Measurements from ENCODE around the gene RRP1B. TPM values are rescaled to one million over a fixed set of nuclear protein-coding genes. Genes with fewer than 3 reads are reported as not detected.

The RRP1B gene
- total and polyA plus RNA-seq, 2 experiments from 2014 or later = 54.8 to 95.7 TPM

DNA sequence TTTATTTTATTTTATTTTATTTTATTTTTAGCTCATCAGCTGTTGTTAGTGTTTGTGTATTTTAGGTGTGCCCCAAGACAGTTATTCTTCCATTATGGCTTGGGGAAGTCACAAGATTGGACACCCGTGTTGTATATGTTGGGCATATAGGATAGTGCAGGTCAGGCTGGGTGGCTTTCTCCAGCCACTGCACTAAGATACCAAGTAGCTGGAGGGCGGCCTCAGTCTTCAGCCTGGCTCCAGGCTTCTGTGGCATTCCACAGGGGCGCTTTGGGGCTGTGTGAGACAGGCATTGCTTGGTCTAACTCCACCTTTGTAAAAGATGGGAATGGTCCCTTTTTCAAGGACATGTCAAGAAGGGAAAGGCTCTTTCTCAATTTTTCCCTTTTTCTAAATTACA lies 16.5 kb downstream of the RRP1B start (continued):
- TF ChIP-seq, protein P1, sequence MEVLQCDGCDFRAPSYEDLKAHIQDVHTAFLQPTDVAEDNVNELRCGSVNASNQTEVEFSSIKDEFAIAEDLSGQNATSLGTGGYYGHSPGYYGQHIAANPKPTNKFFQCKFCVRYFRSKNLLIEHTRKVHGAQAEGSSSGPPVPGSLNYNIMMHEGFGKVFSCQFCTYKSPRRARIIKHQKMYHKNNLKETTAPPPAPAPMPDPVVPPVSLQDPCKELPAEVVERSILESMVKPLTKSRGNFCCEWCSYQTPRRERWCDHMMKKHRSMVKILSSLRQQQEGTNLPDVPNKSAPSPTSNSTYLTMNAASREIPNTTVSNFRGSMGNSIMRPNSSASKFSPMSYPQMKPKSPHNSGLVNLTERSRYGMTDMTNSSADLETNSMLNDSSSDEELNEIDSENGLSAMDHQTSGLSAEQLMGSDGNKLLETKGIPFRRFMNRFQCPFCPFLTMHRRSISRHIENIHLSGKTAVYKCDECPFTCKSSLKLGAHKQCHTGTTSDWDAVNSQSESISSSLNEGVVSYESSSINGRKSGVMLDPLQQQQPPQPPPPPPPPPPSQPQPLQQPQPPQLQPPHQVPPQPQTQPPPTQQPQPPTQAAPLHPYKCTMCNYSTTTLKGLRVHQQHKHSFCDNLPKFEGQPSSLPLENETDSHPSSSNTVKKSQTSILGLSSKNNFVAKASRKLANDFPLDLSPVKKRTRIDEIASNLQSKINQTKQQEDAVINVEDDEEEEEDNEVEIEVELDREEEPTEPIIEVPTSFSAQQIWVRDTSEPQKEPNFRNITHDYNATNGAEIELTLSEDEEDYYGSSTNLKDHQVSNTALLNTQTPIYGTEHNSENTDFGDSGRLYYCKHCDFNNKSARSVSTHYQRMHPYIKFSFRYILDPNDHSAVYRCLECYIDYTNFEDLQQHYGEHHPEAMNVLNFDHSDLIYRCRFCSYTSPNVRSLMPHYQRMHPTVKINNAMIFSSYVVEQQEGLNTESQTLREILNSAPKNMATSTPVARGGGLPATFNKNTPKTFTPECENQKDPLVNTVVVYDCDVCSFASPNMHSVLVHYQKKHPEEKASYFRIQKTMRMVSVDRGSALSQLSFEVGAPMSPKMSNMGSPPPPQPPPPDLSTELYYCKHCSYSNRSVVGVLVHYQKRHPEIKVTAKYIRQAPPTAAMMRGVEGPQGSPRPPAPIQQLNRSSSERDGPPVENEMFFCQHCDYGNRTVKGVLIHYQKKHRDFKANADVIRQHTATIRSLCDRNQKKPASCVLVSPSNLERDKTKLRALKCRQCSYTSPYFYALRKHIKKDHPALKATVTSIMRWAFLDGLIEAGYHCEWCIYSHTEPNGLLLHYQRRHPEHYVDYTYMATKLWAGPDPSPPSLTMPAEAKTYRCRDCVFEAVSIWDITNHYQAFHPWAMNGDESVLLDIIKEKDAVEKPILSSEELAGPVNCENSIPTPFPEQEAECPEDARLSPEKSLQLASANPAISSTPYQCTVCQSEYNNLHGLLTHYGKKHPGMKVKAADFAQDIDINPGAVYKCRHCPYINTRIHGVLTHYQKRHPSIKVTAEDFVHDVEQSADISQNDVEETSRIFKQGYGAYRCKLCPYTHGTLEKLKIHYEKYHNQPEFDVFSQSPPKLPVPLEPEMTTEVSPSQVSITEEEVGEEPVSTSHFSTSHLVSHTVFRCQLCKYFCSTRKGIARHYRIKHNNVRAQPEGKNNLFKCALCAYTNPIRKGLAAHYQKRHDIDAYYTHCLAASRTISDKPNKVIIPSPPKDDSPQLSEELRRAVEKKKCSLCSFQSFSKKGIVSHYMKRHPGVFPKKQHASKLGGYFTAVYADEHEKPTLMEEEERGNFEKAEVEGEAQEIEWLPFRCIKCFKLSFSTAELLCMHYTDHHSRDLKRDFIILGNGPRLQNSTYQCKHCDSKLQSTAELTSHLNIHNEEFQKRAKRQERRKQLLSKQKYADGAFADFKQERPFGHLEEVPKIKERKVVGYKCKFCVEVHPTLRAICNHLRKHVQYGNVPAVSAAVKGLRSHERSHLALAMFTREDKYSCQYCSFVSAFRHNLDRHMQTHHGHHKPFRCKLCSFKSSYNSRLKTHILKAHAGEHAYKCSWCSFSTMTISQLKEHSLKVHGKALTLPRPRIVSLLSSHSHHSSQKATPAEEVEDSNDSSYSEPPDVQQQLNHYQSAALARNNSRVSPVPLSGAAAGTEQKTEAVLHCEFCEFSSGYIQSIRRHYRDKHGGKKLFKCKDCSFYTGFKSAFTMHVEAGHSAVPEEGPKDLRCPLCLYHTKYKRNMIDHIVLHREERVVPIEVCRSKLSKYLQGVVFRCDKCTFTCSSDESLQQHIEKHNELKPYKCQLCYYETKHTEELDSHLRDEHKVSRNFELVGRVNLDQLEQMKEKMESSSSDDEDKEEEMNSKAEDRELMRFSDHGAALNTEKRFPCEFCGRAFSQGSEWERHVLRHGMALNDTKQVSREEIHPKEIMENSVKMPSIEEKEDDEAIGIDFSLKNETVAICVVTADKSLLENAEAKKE (CRISPR knock-in tag; IDR thresholded peaks at IDR 0.05) = no peak
- TF ChIP-seq ZNF114 (CRISPR knock-in tag; IDR thresholded peaks at IDR 0.05) = no peak

GRCh38 chr21:43676391-43676790 lies 17.0 kb downstream of the RRP1B start:
- Histone ChIP-seq H2AFZ (no peak overlapping the region), H3K9me2 (ENCODE audit: insufficient read depth) (no peaks in the 10 kb centered on the region), H3K4me2 (no peak overlapping the region), H3K27me3 (ENCODE audit: insufficient read depth) (no peaks in the 10 kb centered on the region), H3K27ac (ENCODE audit: low read depth) (no peak overlapping the region), H3K36me3 (ENCODE audit: insufficient read depth) (peaks cover 49% of the 10 kb centered on the region), H3F3A (replicated peaks; ENCODE audit: low read depth) (peaks cover 14% of the 10 kb centered on the region), H3K79me2 (replicated peaks; ENCODE audit: insufficient read depth) (peaks cover 78% of the 10 kb centered on the region), H3K4me3 (no peak overlapping the region), H4K20me1 (replicated peaks; ENCODE audit: insufficient read depth) (peaks cover 41% of the 10 kb centered on the region), H3K4me1 (ENCODE audit: insufficient read depth) (0 out of 2 replicates have a peak, but pooled peaks cover 5% of the 10 kb centered on the region)
- ATAC-seq = no peak
- peaks cover 12% of the 10 kb centered on the region for H3K4me1 Mint-ChIP-seq
- H3K9me3 Mint-ChIP-seq = no peaks in the 10 kb centered on the region
- no peak overlapping the region for H3K4me3 Mint-ChIP-seq
- DNase-seq (ENCODE audit: low spot score) = no peak
- H3K27ac Mint-ChIP-seq = no peak overlapping the region
- H3K27me3 Mint-ChIP-seq (ENCODE audit: insufficient read depth, low read depth, poor library complexity) = peaks cover 7% of the 10 kb centered on the region
- H3K36me3 Mint-ChIP-seq (ENCODE audit: low read depth) = peaks cover 82% of the 10 kb centered on the region
- no peak for TF ChIP-seq STAT1 (IDR thresholded peaks at IDR 0.05; ENCODE audit: unreplicated experiment)
- no peak for TF ChIP-seq EZH2 (IDR thresholded peaks at IDR 0.05; ENCODE audit: low read depth, unreplicated experiment)
- no peak for TF ChIP-seq NANOG (IDR thresholded peaks at IDR 0.05; ENCODE audit: borderline replicate concordance)
- no peak for TF ChIP-seq ZNF114 (CRISPR knock-in tag; IDR thresholded peaks at IDR 0.05)
- TF ChIP-seq, protein P2, sequence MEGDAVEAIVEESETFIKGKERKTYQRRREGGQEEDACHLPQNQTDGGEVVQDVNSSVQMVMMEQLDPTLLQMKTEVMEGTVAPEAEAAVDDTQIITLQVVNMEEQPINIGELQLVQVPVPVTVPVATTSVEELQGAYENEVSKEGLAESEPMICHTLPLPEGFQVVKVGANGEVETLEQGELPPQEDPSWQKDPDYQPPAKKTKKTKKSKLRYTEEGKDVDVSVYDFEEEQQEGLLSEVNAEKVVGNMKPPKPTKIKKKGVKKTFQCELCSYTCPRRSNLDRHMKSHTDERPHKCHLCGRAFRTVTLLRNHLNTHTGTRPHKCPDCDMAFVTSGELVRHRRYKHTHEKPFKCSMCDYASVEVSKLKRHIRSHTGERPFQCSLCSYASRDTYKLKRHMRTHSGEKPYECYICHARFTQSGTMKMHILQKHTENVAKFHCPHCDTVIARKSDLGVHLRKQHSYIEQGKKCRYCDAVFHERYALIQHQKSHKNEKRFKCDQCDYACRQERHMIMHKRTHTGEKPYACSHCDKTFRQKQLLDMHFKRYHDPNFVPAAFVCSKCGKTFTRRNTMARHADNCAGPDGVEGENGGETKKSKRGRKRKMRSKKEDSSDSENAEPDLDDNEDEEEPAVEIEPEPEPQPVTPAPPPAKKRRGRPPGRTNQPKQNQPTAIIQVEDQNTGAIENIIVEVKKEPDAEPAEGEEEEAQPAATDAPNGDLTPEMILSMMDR (conservative IDR thresholded peaks at IDR 0.05; ENCODE audit: low read depth in 2 of 2) = no peak
- no peak for TF ChIP-seq ZNF331 (CRISPR knock-in tag; IDR thresholded peaks at IDR 0.05; ENCODE audit: low read depth)
- TF ChIP-seq, protein P3, sequence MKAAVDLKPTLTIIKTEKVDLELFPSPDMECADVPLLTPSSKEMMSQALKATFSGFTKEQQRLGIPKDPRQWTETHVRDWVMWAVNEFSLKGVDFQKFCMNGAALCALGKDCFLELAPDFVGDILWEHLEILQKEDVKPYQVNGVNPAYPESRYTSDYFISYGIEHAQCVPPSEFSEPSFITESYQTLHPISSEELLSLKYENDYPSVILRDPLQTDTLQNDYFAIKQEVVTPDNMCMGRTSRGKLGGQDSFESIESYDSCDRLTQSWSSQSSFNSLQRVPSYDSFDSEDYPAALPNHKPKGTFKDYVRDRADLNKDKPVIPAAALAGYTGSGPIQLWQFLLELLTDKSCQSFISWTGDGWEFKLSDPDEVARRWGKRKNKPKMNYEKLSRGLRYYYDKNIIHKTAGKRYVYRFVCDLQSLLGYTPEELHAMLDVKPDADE (IDR thresholded peaks at IDR 0.05) = no peak
- TF ChIP-seq POLR2AphosphoS5 (IDR thresholded peaks at IDR 0.05; ENCODE audit: low read depth) = no peak
- no peak for TF ChIP-seq EZH2phosphoT487 (IDR thresholded peaks at IDR 0.05; ENCODE audit: unreplicated experiment)
- no peak for TF ChIP-seq CREB1 (CRISPR knock-in tag; IDR thresholded peaks at IDR 0.05; ENCODE audit: low read depth)

All from GM23338 (cell line).